H1 (cell line): Measurements from ENCODE around the gene LRP1-AS. TPM values are rescaled to one million over a fixed set of nuclear protein-coding genes. Genes with fewer than 3 reads are reported as not detected.

ENCODE experiments used
- CHD1 ChIP-seq: IDR thresholded peaks from 2 replicates; pipeline ENCODE4 v1.6.1; 2012; ENCODE audit warnings: low read depth, low read length, improper control_type of control experiment
- EGR1 ChIP-seq: IDR thresholded peaks from 2 replicates; pipeline ENCODE4 v1.6.1; 2011; ENCODE audit warnings: low read depth, low read length, borderline replicate concordance
- POLR2A ChIP-seq, 2 experiments: IDR thresholded peaks; 1 replicate in 1 of 2; 2 replicates in 1 of 2; pipeline ENCODE4 v1.6.1; 2011; ENCODE audit warnings: low read depth in 2 of 2, low read length in 2 of 2, mild to moderate bottlenecking in 2 of 2; ENCODE audit errors: control extremely low read depth in 1 of 2
- RBBP5 ChIP-seq: IDR thresholded peaks from 2 replicates; pipeline ENCODE4 v1.7.1; 2012; ENCODE audit warnings: low read depth, mild to moderate bottlenecking, inconsistent platforms, low read length, moderate library complexity, borderline replicate concordance
- RXRA ChIP-seq: IDR thresholded peaks from 2 replicates; pipeline ENCODE4 v1.6.1; 2011; ENCODE audit warnings: low read depth, mild to moderate bottlenecking, low read length, moderate library complexity; ENCODE audit not compliant: insufficient read depth
- SP2 ChIP-seq: IDR thresholded peaks from 2 replicates; pipeline ENCODE4 v1.6.1; 2012; ENCODE audit warnings: mild to moderate bottlenecking, low read length, inconsistent platforms
- SP4 ChIP-seq: IDR thresholded peaks from 2 replicates; pipeline ENCODE4 v1.6.1; 2012; ENCODE audit warnings: low read length, inconsistent platforms
- polyA plus RNA-seq, 7 experiments: library from polyadenylated mRNA; depleted of rRNA in 3 of 7; stranded (reverse) in 5 of 7; unstranded in 2 of 7; fragments of >200 nt in 5 of 7; fragments of 200-250 nt in 2 of 7; gene quantifications; 1 replicate in 5 of 7; 2 replicates in 1 of 7; 4 replicates in 1 of 7; pipeline versions ENCODE4 v1.2.1 to v1.2.3, GENCODE V29; 2011 to 2013; ENCODE audit warnings: missing spikeins in 2 of 7, mixed read lengths in 2 of 7
- total RNA-seq: library from RNA; stranded (reverse); fragmentation: NEBNext Ultra II Directional; extraction: Animal tissue kit (Norgen Biotek cat#: 25700); gene quantifications from 2 replicates; pipeline ENCODE4 v1.2.1, GENCODE V29; 2021
- TF ChIP-seq, protein P1 (sequence below): fragments of 300-600 bp; sonication (generic); IDR thresholded peaks from 2 replicates; pipeline ENCODE4 v1.7.1; 2012; ENCODE audit warnings: low read length, moderate library complexity, mild to moderate bottlenecking, inconsistent platforms; ENCODE audit not compliant: insufficient replicate concordance
- TF ChIP-seq, protein P2 (sequence below): IDR thresholded peaks from 2 replicates; pipeline ENCODE4 v1.6.1; 2011; ENCODE audit warnings: low read length, improper control_type of control experiment
- TF ChIP-seq, protein P3 (sequence below): IDR thresholded peaks from 2 replicates; pipeline ENCODE4 v1.6.1; 2012; ENCODE audit warnings: inconsistent platforms

The LRP1-AS gene
- total and polyA plus RNA-seq, 2 of the 8 experiments (the other 6 are each of a cell fraction or from before 2014, with no cell fraction given) = not detected

DNA sequence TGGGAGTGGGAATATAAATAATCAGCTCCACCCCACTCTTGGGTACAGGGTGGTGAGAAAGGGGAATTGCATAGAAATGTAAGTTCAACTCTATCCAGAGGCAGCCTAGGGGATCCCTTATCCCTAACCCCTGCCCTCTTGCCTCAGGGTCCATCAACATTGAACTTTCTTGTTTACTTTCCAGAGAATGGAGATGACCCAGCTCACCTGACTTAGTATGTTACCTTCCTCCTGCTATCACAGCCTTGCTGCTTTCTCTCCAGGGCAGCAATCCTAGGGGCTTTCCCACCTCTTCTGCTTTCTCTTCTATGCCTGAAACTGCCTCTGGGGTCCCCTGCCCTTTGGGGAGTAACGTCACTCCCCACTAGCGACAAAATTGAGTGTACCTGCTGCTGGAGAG is 16.5 kb downstream of the LRP1-AS start (continued):
- TF ChIP-seq, protein P1, sequence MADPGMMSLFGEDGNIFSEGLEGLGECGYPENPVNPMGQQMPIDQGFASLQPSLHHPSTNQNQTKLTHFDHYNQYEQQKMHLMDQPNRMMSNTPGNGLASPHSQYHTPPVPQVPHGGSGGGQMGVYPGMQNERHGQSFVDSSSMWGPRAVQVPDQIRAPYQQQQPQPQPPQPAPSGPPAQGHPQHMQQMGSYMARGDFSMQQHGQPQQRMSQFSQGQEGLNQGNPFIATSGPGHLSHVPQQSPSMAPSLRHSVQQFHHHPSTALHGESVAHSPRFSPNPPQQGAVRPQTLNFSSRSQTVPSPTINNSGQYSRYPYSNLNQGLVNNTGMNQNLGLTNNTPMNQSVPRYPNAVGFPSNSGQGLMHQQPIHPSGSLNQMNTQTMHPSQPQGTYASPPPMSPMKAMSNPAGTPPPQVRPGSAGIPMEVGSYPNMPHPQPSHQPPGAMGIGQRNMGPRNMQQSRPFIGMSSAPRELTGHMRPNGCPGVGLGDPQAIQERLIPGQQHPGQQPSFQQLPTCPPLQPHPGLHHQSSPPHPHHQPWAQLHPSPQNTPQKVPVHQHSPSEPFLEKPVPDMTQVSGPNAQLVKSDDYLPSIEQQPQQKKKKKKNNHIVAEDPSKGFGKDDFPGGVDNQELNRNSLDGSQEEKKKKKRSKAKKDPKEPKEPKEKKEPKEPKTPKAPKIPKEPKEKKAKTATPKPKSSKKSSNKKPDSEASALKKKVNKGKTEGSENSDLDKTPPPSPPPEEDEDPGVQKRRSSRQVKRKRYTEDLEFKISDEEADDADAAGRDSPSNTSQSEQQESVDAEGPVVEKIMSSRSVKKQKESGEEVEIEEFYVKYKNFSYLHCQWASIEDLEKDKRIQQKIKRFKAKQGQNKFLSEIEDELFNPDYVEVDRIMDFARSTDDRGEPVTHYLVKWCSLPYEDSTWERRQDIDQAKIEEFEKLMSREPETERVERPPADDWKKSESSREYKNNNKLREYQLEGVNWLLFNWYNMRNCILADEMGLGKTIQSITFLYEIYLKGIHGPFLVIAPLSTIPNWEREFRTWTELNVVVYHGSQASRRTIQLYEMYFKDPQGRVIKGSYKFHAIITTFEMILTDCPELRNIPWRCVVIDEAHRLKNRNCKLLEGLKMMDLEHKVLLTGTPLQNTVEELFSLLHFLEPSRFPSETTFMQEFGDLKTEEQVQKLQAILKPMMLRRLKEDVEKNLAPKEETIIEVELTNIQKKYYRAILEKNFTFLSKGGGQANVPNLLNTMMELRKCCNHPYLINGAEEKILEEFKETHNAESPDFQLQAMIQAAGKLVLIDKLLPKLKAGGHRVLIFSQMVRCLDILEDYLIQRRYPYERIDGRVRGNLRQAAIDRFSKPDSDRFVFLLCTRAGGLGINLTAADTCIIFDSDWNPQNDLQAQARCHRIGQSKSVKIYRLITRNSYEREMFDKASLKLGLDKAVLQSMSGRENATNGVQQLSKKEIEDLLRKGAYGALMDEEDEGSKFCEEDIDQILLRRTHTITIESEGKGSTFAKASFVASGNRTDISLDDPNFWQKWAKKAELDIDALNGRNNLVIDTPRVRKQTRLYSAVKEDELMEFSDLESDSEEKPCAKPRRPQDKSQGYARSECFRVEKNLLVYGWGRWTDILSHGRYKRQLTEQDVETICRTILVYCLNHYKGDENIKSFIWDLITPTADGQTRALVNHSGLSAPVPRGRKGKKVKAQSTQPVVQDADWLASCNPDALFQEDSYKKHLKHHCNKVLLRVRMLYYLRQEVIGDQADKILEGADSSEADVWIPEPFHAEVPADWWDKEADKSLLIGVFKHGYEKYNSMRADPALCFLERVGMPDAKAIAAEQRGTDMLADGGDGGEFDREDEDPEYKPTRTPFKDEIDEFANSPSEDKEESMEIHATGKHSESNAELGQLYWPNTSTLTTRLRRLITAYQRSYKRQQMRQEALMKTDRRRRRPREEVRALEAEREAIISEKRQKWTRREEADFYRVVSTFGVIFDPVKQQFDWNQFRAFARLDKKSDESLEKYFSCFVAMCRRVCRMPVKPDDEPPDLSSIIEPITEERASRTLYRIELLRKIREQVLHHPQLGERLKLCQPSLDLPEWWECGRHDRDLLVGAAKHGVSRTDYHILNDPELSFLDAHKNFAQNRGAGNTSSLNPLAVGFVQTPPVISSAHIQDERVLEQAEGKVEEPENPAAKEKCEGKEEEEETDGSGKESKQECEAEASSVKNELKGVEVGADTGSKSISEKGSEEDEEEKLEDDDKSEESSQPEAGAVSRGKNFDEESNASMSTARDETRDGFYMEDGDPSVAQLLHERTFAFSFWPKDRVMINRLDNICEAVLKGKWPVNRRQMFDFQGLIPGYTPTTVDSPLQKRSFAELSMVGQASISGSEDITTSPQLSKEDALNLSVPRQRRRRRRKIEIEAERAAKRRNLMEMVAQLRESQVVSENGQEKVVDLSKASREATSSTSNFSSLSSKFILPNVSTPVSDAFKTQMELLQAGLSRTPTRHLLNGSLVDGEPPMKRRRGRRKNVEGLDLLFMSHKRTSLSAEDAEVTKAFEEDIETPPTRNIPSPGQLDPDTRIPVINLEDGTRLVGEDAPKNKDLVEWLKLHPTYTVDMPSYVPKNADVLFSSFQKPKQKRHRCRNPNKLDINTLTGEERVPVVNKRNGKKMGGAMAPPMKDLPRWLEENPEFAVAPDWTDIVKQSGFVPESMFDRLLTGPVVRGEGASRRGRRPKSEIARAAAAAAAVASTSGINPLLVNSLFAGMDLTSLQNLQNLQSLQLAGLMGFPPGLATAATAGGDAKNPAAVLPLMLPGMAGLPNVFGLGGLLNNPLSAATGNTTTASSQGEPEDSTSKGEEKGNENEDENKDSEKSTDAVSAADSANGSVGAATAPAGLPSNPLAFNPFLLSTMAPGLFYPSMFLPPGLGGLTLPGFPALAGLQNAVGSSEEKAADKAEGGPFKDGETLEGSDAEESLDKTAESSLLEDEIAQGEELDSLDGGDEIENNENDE = no peak
- no peak for TF ChIP-seq CHD1
- TF ChIP-seq SP2 = no peak
- TF ChIP-seq, protein P2, sequence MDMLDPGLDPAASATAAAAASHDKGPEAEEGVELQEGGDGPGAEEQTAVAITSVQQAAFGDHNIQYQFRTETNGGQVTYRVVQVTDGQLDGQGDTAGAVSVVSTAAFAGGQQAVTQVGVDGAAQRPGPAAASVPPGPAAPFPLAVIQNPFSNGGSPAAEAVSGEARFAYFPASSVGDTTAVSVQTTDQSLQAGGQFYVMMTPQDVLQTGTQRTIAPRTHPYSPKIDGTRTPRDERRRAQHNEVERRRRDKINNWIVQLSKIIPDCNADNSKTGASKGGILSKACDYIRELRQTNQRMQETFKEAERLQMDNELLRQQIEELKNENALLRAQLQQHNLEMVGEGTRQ = no peak
- no peak for TF ChIP-seq POLR2A (IDR thresholded peaks at IDR 0.05; ENCODE audit: control extremely low read depth in 1 of 2, low read depth in 2 of 2, low read length in 2 of 2)
- TF ChIP-seq RBBP5 = no peak
- TF ChIP-seq SP4 = no peak
- TF ChIP-seq EGR1 = no peak
- TF ChIP-seq, protein P3, sequence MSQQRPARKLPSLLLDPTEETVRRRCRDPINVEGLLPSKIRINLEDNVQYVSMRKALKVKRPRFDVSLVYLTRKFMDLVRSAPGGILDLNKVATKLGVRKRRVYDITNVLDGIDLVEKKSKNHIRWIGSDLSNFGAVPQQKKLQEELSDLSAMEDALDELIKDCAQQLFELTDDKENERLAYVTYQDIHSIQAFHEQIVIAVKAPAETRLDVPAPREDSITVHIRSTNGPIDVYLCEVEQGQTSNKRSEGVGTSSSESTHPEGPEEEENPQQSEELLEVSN = no peak
- TF ChIP-seq RXRA = no peak
